GM23248 (cell line): ENCODE measurements around the gene EID1. TPM values are rescaled to one million over a fixed set of nuclear protein-coding genes. Genes with fewer than 3 reads are reported as not detected.
"Not testable (repeated sequence)": the region's sequence is repeated elsewhere in the genome, so short reads cannot be mapped to it uniquely, and the experiment has no call there.

Source experiments
- DNase-seq: peaks from one replicate; pipeline ENCODE4 v3.0.0-alpha.2; 2015
- H2AFZ ChIP-seq: fragments of 200-600 bp; sonication (generic); 2 replicates; pipeline ENCODE4 v1.6.1; 2016; ENCODE audit warnings: antibody characterized with exemption
- H3F3A ChIP-seq: fragments of 200-600 bp; sonication (generic); 2 replicates; pipeline ENCODE4 v1.6.1; 2016; ENCODE audit warnings: mild to moderate bottlenecking, antibody characterized with exemption, mixed run types; ENCODE audit not compliant: insufficient read depth
- H3K27ac ChIP-seq: fragments of 200-600 bp; sonication (generic); 2 replicates; pipeline ENCODE4 v1.5.1; 2016; ENCODE audit warnings: mild to moderate bottlenecking
- H3K27me3 ChIP-seq: fragments of 200-600 bp; sonication (generic); replicated peaks from 2 replicates; pipeline ENCODE4 v1.6.1; 2016; ENCODE audit warnings: mild to moderate bottlenecking; ENCODE audit not compliant: insufficient read depth
- H3K36me3 ChIP-seq: fragments of 200-600 bp; sonication (generic); 2 replicates; pipeline ENCODE4 v1.6.1; 2016; ENCODE audit warnings: low read depth, mild to moderate bottlenecking
- H3K4me1 ChIP-seq: fragments of 200-600 bp; sonication (generic); 2 replicates; pipeline ENCODE4 v1.6.1; 2016; ENCODE audit warnings: mild to moderate bottlenecking; ENCODE audit not compliant: insufficient read depth
- H3K4me2 ChIP-seq: fragments of 200-600 bp; sonication (generic); one replicate; pipeline ENCODE4 v1.6.1; 2016; ENCODE audit warnings: mild to moderate bottlenecking; ENCODE audit not compliant: unreplicated experiment
- H3K4me3 ChIP-seq: fragments of 200-600 bp; sonication (generic); 2 replicates; pipeline ENCODE4 v1.5.1; 2016; ENCODE audit warnings: mild to moderate bottlenecking
- H3K79me2 ChIP-seq: fragments of 200-600 bp; sonication (generic); 2 replicates; pipeline ENCODE4 v1.6.1; 2016; ENCODE audit warnings: mild to moderate bottlenecking; ENCODE audit not compliant: insufficient read depth
- H3K9ac ChIP-seq: fragments of 200-600 bp; sonication (generic); 2 replicates; pipeline ENCODE4 v1.6.1; 2016; ENCODE audit warnings: mild to moderate bottlenecking
- H3K9me2 ChIP-seq: fragments of 200-600 bp; sonication (generic); 2 replicates; pipeline ENCODE4 v1.6.1; 2016; ENCODE audit warnings: mixed run types, mild to moderate bottlenecking, moderate library complexity; ENCODE audit not compliant: insufficient read depth
- H3K9me3 ChIP-seq: fragments of 200-600 bp; sonication (generic); one replicate; pipeline ENCODE4 v1.6.1; 2017; ENCODE audit warnings: low read depth
- H4K20me1 ChIP-seq: fragments of 200-600 bp; sonication (generic); 2 replicates; pipeline ENCODE4 v1.6.0; 2016; ENCODE audit not compliant: insufficient read depth
- EZH2 ChIP-seq: fragments of 200-600 bp; sonication (generic); IDR thresholded peaks from 2 replicates; pipeline ENCODE4 v1.6.1; 2018; ENCODE audit warnings: antibody characterized with exemption, mild to moderate bottlenecking; ENCODE audit not compliant: insufficient read depth, poor library complexity, severe bottlenecking
- EZH2phosphoT487 ChIP-seq: fragments of 200-600 bp; sonication (generic); IDR thresholded peaks from 2 replicates; pipeline ENCODE4 v1.6.1; 2018; ENCODE audit warnings: antibody characterized with exemption, moderate library complexity, mild to moderate bottlenecking, low read depth; ENCODE audit not compliant: insufficient read depth
- WGBS, 2 experiments: methylation state at CpG; one replicate each; pipeline ENCODE4 v1.1.6; 2015 to 2017; ENCODE audit warnings: low lambda C conversion rate in 2 of 2, low coverage in 1 of 2; ENCODE audit errors: missing lambda C conversion rate in 2 of 2; 5-methylcytosine and 5-hydroxymethylcytosine counted together
- in situ Hi-C: fragments of 300-500 bp; cut with MboI; formaldehyde crosslinking; loops from 2 replicates; pipeline ENCODE4 v1.15.0; 2020
- polyA plus RNA-seq: library from polyadenylated mRNA; unstranded; fragments of >200 nt; fragmentation: Nextera tagmentation; extraction: Ambion mirVana; gene quantifications from 2 replicates; pipeline ENCODE4 v1.2.1, GENCODE V29; 2016
- total RNA-seq: library from RNA; depleted of rRNA; stranded (reverse); fragments of >200 nt; shearing (Covaris generic); gene quantifications from 2 replicates; pipeline ENCODE4 v1.2.3, GENCODE V29; 2014

EID1 gene
- total and polyA plus RNA-seq, 2 experiments from 2014 or later, result 281 to 380 TPM

DNA sequence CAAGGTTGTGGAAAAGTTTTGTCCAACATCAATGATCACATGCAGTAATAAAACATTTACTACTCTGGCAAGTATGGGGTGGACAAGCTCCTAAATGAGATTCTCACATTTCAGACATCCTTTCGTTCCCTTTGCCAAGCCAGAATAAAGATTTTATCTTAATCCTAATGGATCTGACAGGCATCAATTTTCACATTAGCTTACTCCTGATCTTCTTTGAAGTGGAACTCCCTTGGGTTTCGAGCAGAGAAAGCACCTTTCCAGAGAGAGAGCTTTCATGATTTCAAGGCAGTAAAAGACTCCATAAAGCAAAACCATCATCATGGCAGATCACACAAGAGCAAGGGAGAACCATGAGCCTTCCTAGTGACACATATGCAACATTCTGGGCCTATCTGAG is 27.3 kb upstream of the EID1 start:
- WGBS, 2 experiments, result 86 to 95% methylated on average over 2 of the region's 2 CpGs
- DNase-seq, result no peak
- H3K4me2 ChIP-seq, result no peak overlapping the region
- H3K79me2 ChIP-seq, result no peaks in the 10 kb centered on the region
- H4K20me1 ChIP-seq, result no peaks in the 10 kb centered on the region
- in situ Hi-C loops, result loop anchor here (25.0 kb wide), 2 partner anchors 562 to 1287 kb away; partner anchors contain the start of gene FGF7
- H3K36me3 ChIP-seq, result no peaks in the 10 kb centered on the region
- no peaks in the 10 kb centered on the region for H3K9me3 ChIP-seq
- no peak overlapping the region for H2AFZ ChIP-seq
- no peak overlapping the region for H3K4me3 ChIP-seq
- no peaks in the 10 kb centered on the region for H3K27me3 ChIP-seq
- no peak for TF ChIP-seq EZH2phosphoT487
- no peak for TF ChIP-seq EZH2
- no peak overlapping the region for H3K27ac ChIP-seq
- peaks cover 8% of the 10 kb centered on the region for H3K4me1 ChIP-seq
- no peak overlapping the region for H3K9ac ChIP-seq
- H3K9me2 ChIP-seq, result no peaks in the 10 kb centered on the region
- H3F3A ChIP-seq, result 0 out of 2 replicates have a peak, but pooled peaks cover 10% of the 10 kb centered on the region

DNA sequence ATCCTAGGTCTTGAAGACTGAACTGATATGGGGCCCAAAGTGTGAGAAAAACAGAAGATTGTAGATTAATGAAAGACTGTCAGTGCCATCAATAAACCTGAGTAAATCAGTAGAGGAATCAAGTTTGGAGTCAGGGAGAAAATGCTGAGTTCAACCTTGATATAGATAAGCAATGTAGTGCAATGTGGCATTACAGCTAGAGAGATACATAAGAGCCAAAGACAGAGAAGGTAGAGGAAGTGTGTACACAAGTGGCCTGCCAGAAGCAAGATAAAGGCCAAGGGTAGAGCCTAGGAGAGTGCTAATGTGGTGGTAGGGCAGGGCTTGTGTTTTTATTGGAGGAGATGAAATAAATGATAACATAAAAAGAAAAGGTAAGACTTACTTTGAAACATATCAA is 26.0 kb upstream of the EID1 start:
- TF ChIP-seq EZH2phosphoT487, result no peak
- TF ChIP-seq EZH2, result no peak
- peaks cover 24% of the 10 kb centered on the region for H3F3A ChIP-seq
- H3K9ac ChIP-seq, result no peak overlapping the region
- in situ Hi-C loops, result loop anchor here (25.0 kb wide), 2 partner anchors 560 to 1285 kb away; partner anchors contain the start of gene FGF7
- H2AFZ ChIP-seq, result no peak overlapping the region
- H3K9me3 ChIP-seq, result no peaks in the 10 kb centered on the region
- no peaks in the 10 kb centered on the region for H3K27me3 ChIP-seq
- H3K27ac ChIP-seq, result no peak overlapping the region
- H3K36me3 ChIP-seq, result no peaks in the 10 kb centered on the region
- H3K4me2 ChIP-seq, result no peak overlapping the region
- peaks cover 21% of the 10 kb centered on the region for H3K4me1 ChIP-seq
- no peak overlapping the region for H3K4me3 ChIP-seq
- DNase-seq, result no peak
- H4K20me1 ChIP-seq, result no peaks in the 10 kb centered on the region
- H3K9me2 ChIP-seq, result no peaks in the 10 kb centered on the region
- H3K79me2 ChIP-seq, result no peaks in the 10 kb centered on the region

GRCh38 chr15:48854434-48854833 is 23.5 kb upstream of the EID1 start:
- in situ Hi-C loops, result loop anchor here (25.0 kb wide), 2 partner anchors 558 to 1283 kb away; partner anchors contain the start of gene FGF7
- H3K27ac ChIP-seq, H3K79me2 ChIP-seq, H3K27me3 ChIP-seq, DNase-seq, H2AFZ ChIP-seq, H3K9me3 ChIP-seq, H3K36me3 ChIP-seq, H3K9ac ChIP-seq, H3K9me2 ChIP-seq, H4K20me1 ChIP-seq, H3K4me3 ChIP-seq, H3K4me2 ChIP-seq: not testable (repeated sequence)
- Histone ChIP-seq H3F3A (peaks cover 42% of the 10 kb centered on the region), H3K4me1 (peaks cover 43% of the 10 kb centered on the region)
- WGBS, 2 experiments, result 94% methylated on average over 3 of the region's 3 CpGs

GRCh38 chr15:48855501-48856440 is 22.2 kb upstream of the EID1 start:
- Histone ChIP-seq H4K20me1 (no peaks in the 10 kb centered on the region), H3K36me3 (no peaks in the 10 kb centered on the region), H2AFZ (peak overlapping the region; percentile 49), H3K79me2 (no peaks in the 10 kb centered on the region), H3K4me1 (peaks cover 50% of the 10 kb centered on the region), H3K9me2 (no peaks in the 10 kb centered on the region), H3K27ac (peak overlapping the region; percentile 39), H3K4me3 (0 out of 2 replicates have a peak overlapping the region, but pooled peaks have one; percentile 7), H3F3A (peaks cover 42% of the 10 kb centered on the region), H3K9me3 (no peaks in the 10 kb centered on the region), H3K9ac (peak overlapping the region; percentile 21), H3K27me3 (no peaks in the 10 kb centered on the region), H3K4me2 (peak overlapping the region; percentile 58)
- DNase-seq, result peak; percentile 74
- in situ Hi-C loops, result loop anchor here (25.0 kb wide), 2 partner anchors 557 to 1282 kb away; partner anchors contain the start of gene FGF7
- no peak for TF ChIP-seq EZH2phosphoT487
- TF ChIP-seq EZH2, result no peak
- WGBS, 2 experiments, result 5% methylated on average over 6 of the region's 6 CpGs
